Hematopoietic multipotent progenitor cell treated with erythropoietin and hydrocortisone succinate and interleukin-3 and kit ligand, for 15 days (in vitro differentiated cells): Measurements from ENCODE around the gene SLC44A3.
"Not testable (repeated sequence)": the region's sequence is repeated elsewhere in the genome, so short reads cannot be mapped to it uniquely, and the experiment has no call there.

Source experiments
- DNase-seq: peaks from one replicate; pipeline ENCODE4 v3.0.0-alpha.2; 2015; ENCODE audit warnings: low spot score

Gene SLC44A3

DNA sequence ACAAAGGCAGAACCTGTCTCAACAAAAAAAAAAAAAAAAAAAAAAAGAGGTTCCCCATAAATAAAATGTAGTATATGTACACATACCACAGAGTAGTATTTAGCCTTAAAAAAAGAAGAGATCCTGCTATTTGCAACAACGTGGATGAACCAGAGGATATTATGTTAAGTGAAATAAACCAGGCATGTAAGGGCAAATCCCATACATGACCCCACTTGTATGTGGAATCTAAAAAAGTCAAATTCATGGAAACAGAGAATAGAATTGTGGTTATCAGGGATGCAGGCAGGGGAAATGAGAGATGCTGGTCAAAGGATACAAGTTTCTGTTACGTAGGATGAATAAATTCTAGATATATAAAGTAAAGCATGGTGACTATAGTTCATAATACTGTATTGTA, 16.7 kb downstream of the SLC44A3 start:
- DNase-seq, result no peak

DNA sequence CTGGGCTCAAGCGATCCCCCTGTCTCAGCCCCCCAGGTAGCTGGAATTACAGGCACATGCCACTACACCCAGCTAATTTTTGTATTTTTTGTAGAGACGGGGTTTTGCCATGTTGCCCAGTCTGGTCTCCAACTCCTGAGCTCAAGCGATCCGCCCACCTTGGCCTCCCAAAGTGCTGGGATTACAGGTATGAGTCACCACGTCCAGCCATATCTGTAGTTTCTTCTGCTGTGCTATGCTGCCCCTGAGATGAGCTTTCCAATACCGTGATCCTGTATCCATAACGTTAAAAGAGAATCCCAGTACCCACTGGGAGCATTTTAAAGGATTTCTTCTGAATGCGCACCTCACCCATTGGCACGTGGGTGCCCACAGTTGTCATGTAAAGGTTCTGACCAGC, 20.2 kb downstream of the SLC44A3 start:
- DNase-seq, result not testable (repeated sequence)

DNA sequence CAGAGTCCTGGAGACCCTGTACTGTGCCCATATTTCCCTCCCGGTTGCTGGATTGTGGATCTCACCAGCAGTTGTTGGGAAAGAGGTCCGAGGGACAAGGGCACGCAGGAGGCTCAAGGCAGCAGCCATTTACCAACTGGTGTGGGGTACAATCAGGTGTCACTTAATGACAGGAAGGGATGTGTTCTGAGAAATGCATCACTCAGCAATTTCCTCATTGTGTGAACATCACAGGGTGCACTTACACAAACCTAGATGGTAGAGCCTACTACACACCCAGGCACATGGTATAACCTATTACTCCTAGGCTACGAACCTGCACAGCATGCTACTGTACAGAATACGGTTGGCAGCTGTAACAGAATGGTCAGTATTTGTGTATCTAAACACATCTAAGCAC, 20.7 kb downstream of the SLC44A3 start:
- no peak for DNase-seq

DNA sequence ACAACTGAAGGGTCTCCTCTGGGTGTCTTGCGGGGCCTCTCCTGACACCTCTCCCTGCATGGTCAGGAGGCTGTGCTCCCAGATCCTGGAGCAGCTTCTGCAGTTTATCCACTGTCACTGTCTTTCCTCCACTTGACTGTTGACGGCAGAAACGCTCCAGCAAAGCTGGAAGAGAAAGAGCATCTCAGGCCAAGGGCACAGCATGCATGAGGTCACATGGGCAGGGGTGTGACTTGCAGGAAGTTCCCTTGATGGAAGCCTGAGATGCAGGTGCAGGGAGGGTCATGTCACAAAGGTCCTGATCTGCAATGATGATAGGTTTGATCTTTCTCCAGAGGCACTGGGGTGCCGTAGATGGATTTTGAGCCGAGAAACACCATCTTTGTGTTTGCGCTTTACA, 23.3 kb downstream of the SLC44A3 start:
- DNase-seq, result no peak

DNA sequence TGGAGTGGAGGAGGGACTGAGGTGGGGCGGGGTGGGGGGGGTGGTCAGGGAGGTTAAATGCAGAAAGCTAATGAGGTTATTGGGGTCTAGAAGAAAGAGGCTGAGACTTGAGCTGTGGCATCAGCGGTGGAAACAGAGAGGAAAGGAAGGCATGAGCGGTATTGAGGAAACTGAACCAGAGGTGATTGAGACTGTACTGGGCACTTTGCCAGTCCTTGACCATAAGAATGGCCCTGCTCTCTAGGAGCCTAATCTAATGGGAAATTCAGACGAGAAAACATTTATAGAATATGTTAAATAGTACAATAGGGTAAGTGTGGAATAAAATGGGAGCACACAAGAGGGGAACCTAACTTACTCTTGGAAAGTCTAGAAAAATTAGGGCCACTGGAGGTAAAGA, 23.7 kb downstream of the SLC44A3 start:
- DNase-seq, result no peak

DNA sequence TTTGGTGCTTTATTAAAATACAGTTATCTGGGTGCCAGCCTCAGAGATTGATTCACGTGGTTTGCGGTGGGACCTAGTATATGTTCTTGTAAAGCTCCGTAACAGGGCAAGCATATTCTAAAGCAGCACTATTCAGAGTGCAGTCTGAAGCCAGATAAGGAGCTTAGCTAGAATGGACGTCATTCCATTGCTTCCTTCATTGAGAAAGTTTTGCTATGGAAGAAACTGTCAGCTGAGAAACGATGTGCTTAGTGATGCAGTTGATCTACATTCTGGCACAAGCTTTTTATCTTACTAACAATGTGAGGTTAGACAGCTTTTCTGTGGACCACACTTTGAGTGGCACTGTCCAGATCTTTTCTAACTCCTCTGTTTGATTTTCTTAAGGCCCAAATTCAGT, 26.2 kb downstream of the SLC44A3 start:
- DNase-seq, result no peak

DNA sequence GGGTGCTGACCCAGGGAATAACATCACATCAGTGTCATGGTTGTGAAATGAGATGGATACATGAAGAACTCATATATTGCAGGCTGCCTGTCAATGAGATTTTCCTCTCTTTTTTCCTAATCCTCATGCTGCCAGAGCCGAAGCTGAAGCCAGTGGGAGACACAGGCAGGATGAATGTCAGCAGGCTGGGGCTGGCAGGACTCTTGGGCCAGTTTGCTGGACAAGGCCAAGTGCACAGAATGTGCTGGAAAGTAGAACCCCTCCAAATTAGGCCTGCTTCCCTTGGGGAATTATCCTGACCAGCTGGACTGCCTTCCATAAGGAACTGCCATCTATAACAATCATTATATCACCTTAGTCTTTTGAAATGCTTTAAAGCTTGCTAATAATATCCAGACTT, 31.4 kb downstream of the SLC44A3 start:
- no peak for DNase-seq

DNA sequence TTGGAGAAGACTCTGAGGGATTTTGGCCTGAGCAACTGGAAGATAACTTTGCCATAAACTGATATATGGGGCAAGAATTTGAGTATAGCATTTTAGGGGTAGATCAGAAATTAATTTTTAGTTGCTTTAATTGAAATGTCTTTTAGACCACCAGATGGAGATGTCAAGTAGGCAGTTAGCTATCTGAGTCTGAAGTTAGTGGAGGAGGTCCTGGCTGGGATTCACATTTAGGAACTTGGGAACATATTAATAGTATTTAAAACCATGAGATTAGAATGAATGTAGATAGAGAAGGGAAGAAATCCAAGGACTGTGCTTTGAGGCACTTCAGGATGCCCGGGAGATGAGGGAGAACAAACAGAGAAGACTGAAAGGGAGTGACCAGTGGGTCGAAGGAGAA, 32.6 kb downstream of the SLC44A3 start:
- no peak for DNase-seq

DNA sequence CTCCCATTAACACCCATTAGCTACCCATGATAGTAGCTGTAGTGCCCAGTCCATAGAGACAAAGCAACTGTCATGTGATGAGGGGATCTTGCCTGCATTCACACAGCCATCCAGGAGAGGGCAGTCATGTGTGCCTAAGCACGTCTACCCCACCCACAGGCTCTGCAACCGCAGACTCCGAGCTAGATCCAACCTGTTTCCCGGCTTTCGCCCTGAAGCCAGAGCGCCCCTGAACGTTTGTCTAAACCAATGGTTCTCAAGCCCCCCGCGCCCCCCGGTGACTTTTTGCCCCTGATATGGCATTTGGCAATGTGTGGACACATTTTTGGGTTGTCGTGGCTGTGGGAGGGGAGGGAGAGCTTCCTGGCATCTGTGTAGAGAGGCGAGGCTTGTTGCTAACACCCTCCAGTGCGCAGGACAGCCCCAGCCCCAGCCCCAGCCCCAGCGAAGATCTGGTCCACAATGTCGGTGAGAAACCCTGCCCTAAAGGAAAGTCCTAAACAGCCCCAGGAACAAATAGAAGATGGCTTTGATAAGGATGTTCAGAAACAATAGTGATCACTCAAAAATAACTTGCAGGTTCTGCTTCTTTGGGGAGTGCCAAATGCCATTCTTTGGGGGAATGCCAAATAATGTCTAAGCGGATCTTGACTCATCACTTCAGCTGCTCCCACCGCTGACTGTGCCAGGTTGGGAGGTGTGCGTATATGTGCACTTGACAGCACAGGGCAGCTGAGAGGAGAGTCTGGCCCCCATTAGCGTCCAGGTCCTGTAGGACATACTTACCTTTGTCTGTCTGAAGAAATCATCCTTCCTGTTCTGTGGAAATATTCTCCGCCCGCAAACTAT, 34.5 kb downstream of the SLC44A3 start:
- DNase-seq, result peak; percentile 90

DNA sequence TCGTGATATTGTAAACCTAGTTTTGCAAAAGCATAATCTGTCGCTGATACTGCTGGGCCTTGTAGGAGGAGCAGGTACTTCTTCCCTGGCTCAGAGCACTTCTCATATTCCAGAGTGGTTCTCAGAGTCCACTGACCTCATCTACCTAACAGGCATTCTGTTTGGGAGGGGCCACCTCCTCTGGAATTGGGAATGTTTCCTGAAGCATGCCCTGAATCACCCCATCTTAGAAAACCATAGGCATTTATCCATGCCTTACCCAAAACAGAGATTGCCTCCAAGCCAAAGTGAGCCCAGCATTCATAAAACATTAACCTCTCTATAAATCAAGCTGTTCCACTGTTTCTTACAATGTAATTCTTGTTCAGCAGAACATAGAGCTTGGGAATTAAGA, 35.1 kb downstream of the SLC44A3 start:
- no peak for DNase-seq

DNA sequence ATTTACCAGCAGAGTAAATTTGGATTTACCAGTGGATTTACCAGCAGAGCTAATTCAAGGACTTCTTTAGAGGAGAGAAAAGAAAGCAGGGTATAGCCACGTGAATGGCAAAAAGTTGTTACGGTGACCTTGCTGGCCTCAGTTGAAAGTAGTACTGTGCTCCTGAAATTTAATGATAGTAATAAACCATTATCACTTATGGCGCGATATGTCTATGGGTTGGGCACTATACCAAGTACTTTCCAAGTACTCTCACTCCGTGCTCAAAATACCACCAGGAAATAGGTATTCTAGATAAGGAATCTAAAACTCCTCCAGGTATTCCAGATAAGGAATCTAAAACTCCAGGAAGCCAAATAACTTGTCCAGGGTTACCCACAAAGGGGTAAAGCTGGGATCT, 35.8 kb downstream of the SLC44A3 start:
- no peak for DNase-seq

DNA sequence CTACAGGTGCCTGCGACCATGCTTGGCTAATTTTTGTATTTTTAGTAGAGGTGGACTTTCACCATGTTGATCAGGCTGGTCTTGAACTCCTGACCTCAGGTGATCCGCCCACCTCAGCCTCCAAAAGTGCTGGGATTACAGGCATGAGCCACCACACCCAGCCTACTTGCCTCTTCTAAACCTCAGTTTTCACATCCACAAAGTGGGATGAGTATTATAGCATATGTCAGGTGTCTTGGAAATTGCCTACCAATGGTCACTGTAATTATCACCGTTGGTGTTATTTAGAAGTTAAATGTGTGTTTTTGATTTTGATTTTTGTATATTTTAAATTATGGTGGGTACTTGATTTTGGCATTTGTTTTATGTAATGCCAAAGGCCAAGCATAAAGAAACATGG, 36.7 kb downstream of the SLC44A3 start:
- no peak for DNase-seq

DNA sequence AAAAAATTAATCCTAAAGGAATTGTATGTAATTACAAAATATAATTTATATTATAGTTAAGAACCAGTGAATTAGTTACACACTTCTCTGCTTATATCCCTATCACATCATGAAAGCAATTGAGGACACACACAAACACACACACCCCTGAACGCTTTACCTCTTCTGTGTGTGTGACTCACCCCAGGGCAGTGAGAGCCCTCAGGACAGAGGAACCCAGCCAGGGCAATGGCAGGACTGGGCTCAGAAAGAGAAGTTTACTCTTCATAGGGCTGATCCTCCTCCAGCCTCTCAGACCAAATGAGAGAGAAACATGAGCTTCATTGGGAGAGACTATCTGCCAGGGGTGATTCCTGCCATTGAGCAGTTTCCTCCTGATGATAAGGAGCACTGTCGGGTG, 38.1 kb downstream of the SLC44A3 start:
- DNase-seq, result no peak

DNA sequence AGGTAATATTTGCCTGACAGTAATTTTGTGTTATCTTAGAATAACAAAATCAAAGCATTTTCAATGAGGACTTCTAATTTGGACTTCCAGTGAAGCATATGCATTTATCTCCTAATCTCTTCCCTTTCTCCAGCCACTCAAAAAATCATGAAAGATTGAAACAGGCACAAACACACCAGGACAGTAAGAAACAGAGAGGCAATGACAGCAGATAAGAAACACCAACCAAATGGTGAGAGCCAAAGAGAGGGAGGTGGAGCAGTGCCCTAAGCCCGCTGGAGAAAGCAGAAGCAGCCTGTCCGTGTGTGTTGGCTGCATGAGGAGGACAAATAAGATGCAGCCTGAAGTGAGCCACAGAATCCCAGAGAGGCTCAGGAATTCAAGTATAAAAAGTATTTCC, 39.0 kb downstream of the SLC44A3 start:
- no peak for DNase-seq

DNA sequence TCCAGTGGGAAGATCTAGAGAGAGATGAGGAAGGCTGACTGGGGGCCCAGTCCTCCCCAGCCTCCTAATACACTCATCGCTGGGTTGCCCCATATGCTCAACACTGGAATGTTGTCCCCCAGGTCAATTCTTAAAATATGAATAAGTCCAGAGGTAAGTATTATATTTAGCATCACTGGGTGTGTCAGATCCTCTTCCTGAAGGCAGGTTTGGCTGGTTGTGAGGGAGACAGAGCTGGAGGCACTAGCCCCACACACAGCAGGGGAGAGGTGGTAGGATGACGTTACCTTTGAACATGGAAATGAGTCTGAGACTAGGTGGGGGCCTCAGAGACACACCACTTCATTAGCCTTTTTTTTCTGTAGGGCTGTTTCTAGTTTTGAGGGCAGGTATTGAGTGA, 42.6 kb downstream of the SLC44A3 start:
- DNase-seq, result no peak

DNA sequence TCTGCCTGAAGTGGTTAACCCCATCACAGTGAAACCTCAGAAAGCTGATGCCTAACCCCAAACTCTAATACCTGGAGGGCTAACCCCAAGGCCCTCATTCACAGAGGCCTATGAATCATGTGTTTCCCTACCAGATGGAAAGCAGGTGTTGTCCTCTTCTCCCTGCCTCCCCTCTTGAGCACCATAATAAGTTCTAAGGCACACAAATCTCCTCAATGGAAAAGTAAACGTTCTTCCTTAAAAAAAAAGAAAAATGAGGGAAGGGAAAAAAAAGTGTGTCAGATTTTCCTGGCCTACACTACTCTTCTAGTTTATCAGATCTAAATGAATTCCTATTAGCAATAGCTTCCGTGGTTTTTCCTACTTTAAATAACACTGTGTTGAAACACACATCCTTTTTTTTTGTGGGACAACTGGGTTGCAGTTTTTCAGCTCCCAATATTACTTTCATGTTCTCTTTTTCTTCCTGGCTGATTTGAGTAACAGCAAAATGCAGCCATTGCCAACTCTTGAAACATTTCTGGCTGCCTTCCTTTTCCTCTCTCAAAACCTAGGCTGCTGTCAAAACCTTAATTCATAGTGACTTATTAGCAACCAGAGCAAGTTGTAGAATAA, 43.2 kb downstream of the SLC44A3 start:
- DNase-seq, result no peak

DNA sequence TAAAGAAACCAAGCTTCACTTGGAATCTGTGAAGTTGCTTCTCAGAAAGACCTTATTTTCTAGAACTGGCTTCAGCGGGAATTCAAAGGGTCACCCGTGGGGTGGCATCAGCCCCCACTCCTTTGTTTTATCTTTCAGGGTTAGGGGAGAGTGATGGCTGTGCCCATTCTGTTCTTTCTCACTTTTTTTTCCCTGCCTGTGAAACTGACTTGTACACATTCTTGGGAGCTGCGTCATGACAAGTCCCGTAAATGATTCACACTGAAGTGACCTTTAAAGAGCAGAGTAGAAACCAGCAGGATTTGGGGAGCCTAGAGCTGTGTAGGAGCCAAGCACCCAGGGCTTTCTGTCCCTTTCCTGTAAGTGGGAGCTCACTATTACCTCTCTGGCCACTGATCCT, 43.8 kb downstream of the SLC44A3 start:
- DNase-seq, result no peak

DNA sequence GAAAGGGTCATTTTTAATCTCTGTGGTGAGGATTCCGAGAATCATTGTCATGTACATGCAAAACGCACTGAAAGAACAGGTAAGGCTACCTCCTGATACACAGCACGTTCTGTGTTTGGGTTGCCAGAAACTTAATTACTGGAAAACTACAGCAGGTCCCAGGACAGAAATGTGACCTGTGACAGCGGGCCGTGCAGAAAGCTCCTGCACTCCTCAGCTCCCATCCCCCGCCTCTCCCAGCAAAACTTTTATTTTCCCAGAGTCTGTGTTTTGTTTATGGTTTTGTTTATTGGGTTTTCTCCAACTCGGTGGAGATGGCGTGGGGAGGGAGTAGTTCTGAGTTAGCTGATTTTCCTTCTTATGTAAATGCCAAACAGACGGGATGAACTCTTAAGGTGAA, 44.7 kb downstream of the SLC44A3 start:
- DNase-seq, result no peak

DNA sequence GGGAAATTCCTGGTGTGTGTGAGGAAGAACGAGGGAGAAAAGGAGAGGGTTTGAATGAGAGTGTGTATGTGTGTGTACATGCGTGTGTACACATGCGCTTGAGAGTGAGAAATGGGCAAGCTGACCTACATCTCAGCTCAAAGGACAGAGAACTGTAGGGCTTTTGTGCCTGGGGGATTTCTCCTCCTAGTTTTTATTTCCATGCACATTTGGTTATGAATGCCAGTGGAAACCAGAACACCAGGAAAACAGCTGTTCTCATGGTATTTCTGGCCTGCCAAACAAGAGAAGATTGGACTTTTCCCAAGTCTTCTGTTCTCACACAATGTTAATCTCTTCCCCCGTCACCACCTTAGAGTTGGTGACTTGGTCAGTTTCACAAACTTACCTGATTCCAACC, 45.2 kb downstream of the SLC44A3 start:
- DNase-seq, result no peak

DNA sequence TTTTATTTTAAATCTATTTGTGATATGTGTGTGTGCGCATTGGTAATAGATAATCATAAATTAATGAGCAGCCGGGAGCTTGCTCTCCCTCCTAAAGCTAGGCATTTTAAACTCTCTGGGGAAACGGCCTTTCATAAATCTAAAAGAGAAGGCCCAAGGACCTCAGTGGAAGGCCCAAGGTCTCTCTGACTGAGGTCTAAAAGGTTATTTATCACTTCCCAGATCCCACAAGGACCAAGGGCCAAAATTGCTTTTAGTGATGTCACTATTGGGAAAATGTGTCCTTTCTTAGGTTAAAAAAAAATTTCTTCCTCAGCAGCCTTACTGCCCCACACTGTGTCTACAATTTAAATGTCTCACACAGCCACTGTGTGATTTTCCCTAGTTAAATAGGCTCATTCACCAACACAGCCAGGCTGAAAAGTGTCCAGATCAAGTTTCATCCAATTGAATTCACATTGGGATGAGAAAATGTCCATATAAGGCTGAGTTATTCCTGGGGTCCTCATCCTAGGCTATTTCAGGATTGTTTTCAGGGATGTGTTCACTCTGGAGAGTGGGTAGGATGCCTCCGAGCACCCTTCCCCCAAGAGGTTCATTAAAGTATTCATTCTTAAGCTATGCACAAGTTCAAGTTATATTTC, 46.1 kb downstream of the SLC44A3 start:
- no peak for DNase-seq

DNA sequence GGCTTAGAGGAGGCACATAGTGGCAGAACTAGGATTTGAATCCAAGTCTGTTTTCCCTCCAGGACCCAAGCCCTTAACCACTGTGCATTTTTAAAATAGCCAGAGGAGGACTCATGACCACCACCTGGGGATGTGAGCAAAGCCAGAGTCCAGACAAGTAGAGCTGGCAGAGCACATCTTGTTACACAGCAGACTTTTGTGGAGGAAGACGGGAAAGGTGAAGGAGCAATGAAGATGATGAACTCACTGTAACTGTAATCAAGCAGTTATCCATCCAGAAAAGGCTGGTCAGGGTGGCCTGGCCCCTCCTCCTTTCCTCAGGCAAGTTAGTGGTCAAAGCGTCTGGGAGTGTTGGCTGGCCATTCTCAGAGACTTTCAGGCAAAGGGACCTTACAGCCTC, 50.9 kb downstream of the SLC44A3 start:
- no peak for DNase-seq

DNA sequence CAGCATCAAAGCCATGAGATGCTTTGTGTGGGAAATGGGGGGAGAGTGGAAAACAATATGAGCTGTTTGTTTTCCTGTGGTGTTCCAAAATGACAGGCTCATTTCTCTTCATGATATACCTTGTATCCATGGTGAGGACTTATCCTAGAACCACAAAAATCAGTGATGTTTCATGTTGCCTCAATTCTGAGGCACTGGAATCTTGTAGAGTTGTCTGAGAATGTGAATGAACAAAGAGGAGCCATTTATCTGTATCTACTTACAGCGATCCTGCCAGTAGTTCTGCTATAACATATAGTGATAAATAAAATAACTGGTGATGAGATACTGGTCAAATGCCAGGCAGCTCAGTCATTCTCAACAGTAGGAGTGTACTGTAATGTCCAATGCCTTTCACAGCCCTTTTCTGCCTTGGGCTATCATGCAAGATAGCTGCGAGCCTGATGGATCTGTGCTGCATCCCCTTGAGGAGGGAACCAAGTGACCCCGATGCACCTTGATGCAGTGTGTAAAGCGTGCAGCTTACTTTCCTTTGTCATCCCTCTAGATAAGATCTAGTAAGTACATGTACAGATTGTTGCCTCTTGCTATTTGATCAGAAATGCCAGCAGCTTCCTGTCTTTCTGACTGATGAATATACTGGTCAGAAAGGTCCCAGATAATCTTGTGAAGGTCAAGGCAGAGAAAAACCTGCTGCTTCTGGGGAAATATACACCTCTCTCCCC, 52.8 kb downstream of the SLC44A3 start:
- DNase-seq, result no peak
